DND-41 (cell line): ENCODE results near the gene GPR61.

ENCODE experiments used
- CTCF ChIP-seq: IDR thresholded peaks from 2 replicates; pipeline ENCODE4 v1.5.1; 2012; ENCODE audit warnings: borderline replicate concordance, low read length, moderate library complexity, mild to moderate bottlenecking; ENCODE audit not compliant: poor library complexity, severe bottlenecking; ENCODE audit errors: extremely low read depth
- EZH2 ChIP-seq: IDR thresholded peaks from 3 replicates; pipeline ENCODE4 v1.6.1; 2012; ENCODE audit warnings: borderline replicate concordance, low read depth, mild to moderate bottlenecking, moderate library complexity, low read length, inconsistent platforms; ENCODE audit not compliant: severe bottlenecking

GRCh38 chr1:109509176-109510134, 30.2 kb upstream of the GPR61 start, which contains the start of gene AMIGO1:
- TF ChIP-seq CTCF (no peak), EZH2 (no peak)
